H9 (cell line): ENCODE results near the gene TRABD2B. TPM values are rescaled to one million over a fixed set of nuclear protein-coding genes. Genes with fewer than 3 reads are reported as not detected.

Source experiments
- DNase-seq: peaks from one replicate; pipeline ENCODE4 v3.0.0-alpha.2; 2017
- H2AFZ ChIP-seq: one replicate; pipeline ENCODE4 v1.6.1; 2013; ENCODE audit warnings: mild to moderate bottlenecking, low read length, control low read depth, moderate library complexity
- H2AK5ac ChIP-seq: 2 replicates; pipeline ENCODE4 v1.6.1; 2013; ENCODE audit warnings: low read length, control low read depth, mixed read lengths; ENCODE audit not compliant: insufficient read length
- H2BK120ac ChIP-seq: one replicate; pipeline ENCODE4 v1.6.1; 2013; ENCODE audit warnings: low read depth, mild to moderate bottlenecking, low read length, control low read depth, inconsistent platforms; ENCODE audit not compliant: poor library complexity, severe bottlenecking
- H2BK12ac ChIP-seq: 2 replicates; pipeline ENCODE4 v1.6.1; 2013; ENCODE audit warnings: low read length, control low read depth, mixed read lengths, low read depth; ENCODE audit not compliant: insufficient read length
- H2BK15ac ChIP-seq: 2 replicates; pipeline ENCODE4 v1.6.1; 2013; ENCODE audit warnings: low read depth, low read length, control low read depth
- H2BK20ac ChIP-seq: one replicate; pipeline ENCODE4 v1.6.1; 2013; ENCODE audit warnings: low read depth, mild to moderate bottlenecking, low read length, control low read depth, inconsistent platforms; ENCODE audit not compliant: poor library complexity, severe bottlenecking
- H2BK5ac ChIP-seq: 2 replicates; pipeline ENCODE4 v1.6.1; 2013; ENCODE audit warnings: low read length, control low read depth, mixed read lengths; ENCODE audit not compliant: insufficient read length
- H3K14ac ChIP-seq: 2 replicates; pipeline ENCODE4 v1.6.1; 2013; ENCODE audit warnings: low read length, control low read depth; ENCODE audit not compliant: insufficient read depth
- H3K18ac ChIP-seq: 2 replicates; pipeline ENCODE4 v1.6.1; 2013; ENCODE audit warnings: low read depth, mild to moderate bottlenecking, mixed read lengths, low read length, control low read depth; ENCODE audit not compliant: insufficient read length
- H3K23ac ChIP-seq: 2 replicates; pipeline ENCODE4 v1.6.1; 2013; ENCODE audit warnings: low read length, control low read depth, mixed read lengths, low read depth; ENCODE audit not compliant: insufficient read length
- H3K23me2 ChIP-seq: 2 replicates; pipeline ENCODE4 v1.6.1; 2013; ENCODE audit warnings: low read depth, mild to moderate bottlenecking, mixed read lengths, low read length, control low read depth; ENCODE audit not compliant: insufficient read length, poor library complexity, severe bottlenecking
- H3K27ac ChIP-seq: 2 replicates; pipeline ENCODE4 v1.5.1; 2013; ENCODE audit warnings: low read length, control low read depth, mixed read lengths, low read depth; ENCODE audit not compliant: insufficient read length
- H3K27me3 ChIP-seq: 2 replicates; pipeline ENCODE4 v1.6.1; 2013; ENCODE audit warnings: low read length, control low read depth, inconsistent platforms; ENCODE audit not compliant: insufficient read depth
- H3K4ac ChIP-seq: 2 replicates; pipeline ENCODE4 v1.6.1; 2013; ENCODE audit warnings: low read depth, mild to moderate bottlenecking, control low read depth, inconsistent platforms, low read length, moderate library complexity
- H3K4me1 ChIP-seq: 2 replicates; pipeline ENCODE4 v1.6.1; 2013; ENCODE audit warnings: low read length, control low read depth, inconsistent platforms; ENCODE audit not compliant: insufficient read depth
- H3K4me2 ChIP-seq: 2 replicates; pipeline ENCODE4 v1.6.1; 2013; ENCODE audit warnings: low read length, control low read depth, mixed read lengths; ENCODE audit not compliant: insufficient read length, insufficient read depth
- H3K56ac ChIP-seq: 2 replicates; pipeline ENCODE4 v1.6.1; 2013; ENCODE audit warnings: low read depth, mild to moderate bottlenecking, mixed read lengths, low read length, control low read depth; ENCODE audit not compliant: insufficient read length
- H3K79me1 ChIP-seq: 2 replicates; pipeline ENCODE4 v1.6.1; 2013; ENCODE audit warnings: low read depth, mild to moderate bottlenecking, moderate library complexity, low read length, control low read depth, inconsistent platforms; ENCODE audit not compliant: insufficient read depth, poor library complexity, severe bottlenecking
- H3K79me2 ChIP-seq: 2 replicates; pipeline ENCODE4 v1.6.1; 2013; ENCODE audit warnings: low read length, control low read depth, inconsistent platforms; ENCODE audit not compliant: insufficient read depth
- H3K9ac ChIP-seq: 2 replicates; pipeline ENCODE4 v1.6.1; 2013; ENCODE audit warnings: low read length, control low read depth, mixed read lengths; ENCODE audit not compliant: insufficient read length; ENCODE audit errors: extremely low read depth
- H3K9me3 ChIP-seq: one replicate; pipeline ENCODE4 v1.6.1; 2013; ENCODE audit warnings: low read depth, low read length, inconsistent platforms; ENCODE audit not compliant: control insufficient read depth
- H3T11ph ChIP-seq: one replicate; pipeline ENCODE4 v1.6.1; 2013; ENCODE audit warnings: mild to moderate bottlenecking, low read length, control low read depth, inconsistent platforms
- H4K20me1 ChIP-seq: one replicate; pipeline ENCODE4 v1.6.1; 2013; ENCODE audit not compliant: control insufficient read depth, insufficient read length, insufficient read depth
- H4K5ac ChIP-seq: 2 replicates; pipeline ENCODE4 v1.6.1; 2013; ENCODE audit warnings: low read depth, mild to moderate bottlenecking, mixed read lengths, low read length, control low read depth; ENCODE audit not compliant: insufficient read length
- H4K8ac ChIP-seq: replicated peaks from 2 replicates; pipeline ENCODE4 v1.6.1; 2013; ENCODE audit warnings: low read length, control low read depth, mixed read lengths, low read depth; ENCODE audit not compliant: insufficient read length
- H4K91ac ChIP-seq: 2 replicates; pipeline ENCODE4 v1.6.1; 2013; ENCODE audit warnings: low read depth, mild to moderate bottlenecking, moderate library complexity, mixed read lengths, low read length, control low read depth; ENCODE audit not compliant: insufficient read length
- H3K27ac Mint-ChIP-seq, 3 experiments: 2 replicates in 2 of 3; 3 replicates in 1 of 3; pipeline ENCODE4 v1.8.0; 2020 to 2021; ENCODE audit warnings: mixed read lengths in 3 of 3, mild to moderate bottlenecking in 1 of 3, moderate library complexity in 1 of 3
- H3K27me3 Mint-ChIP-seq: 2 replicates; pipeline ENCODE4 v1.8.0; 2021; ENCODE audit warnings: low read depth, mild to moderate bottlenecking, moderate library complexity, mixed read lengths
- H3K36me3 Mint-ChIP-seq, 3 experiments: 2 replicates in 2 of 3; 3 replicates in 1 of 3; pipeline ENCODE4 v1.8.0; 2020 to 2021; ENCODE audit warnings: low read depth in 3 of 3, mixed read lengths in 3 of 3; ENCODE audit not compliant: insufficient read depth in 1 of 3
- H3K4me1 Mint-ChIP-seq, 2 experiments: 2 replicates each; pipeline ENCODE4 v1.8.0; 2020; ENCODE audit warnings: mixed read lengths in 2 of 2
- H3K4me3 Mint-ChIP-seq, 2 experiments: 2 replicates in 1 of 2; 3 replicates in 1 of 2; pipeline ENCODE4 v1.8.0; 2020 to 2021; ENCODE audit warnings: mild to moderate bottlenecking in 2 of 2, mixed read lengths in 2 of 2, moderate library complexity in 1 of 2
- H3K9me3 Mint-ChIP-seq, 2 experiments: 2 replicates in 1 of 2; 3 replicates in 1 of 2; pipeline ENCODE4 v1.8.0; 2020; ENCODE audit warnings: mild to moderate bottlenecking in 2 of 2, mixed read lengths in 2 of 2, moderate library complexity in 1 of 2
- WGBS: extraction: QIAGEN DNeasy Blood & Tissue Kit; methylation state at CpG from one replicate; pipeline ENCODE4 v1.1.7; 2013; ENCODE audit warnings: missing lambda C conversion rate, low lambda C conversion rate, mixed read lengths; ENCODE audit not compliant: insufficient read length; ENCODE audit errors: extremely low coverage; 5-methylcytosine and 5-hydroxymethylcytosine counted together
- total RNA-seq: library from RNA; stranded (reverse); gene quantifications from 2 replicates; pipeline ENCODE4 v1.2.1, GENCODE V29; 2021
- TF ChIP-seq, protein P1 (sequence below): fragments of 200-600 bp; sonication (generic); conservative IDR thresholded peaks from 3 replicates; pipeline ENCODE4 v1.8.0; 2021; ENCODE audit warnings: antibody characterized with exemption, mild to moderate bottlenecking

Gene TRABD2B
- total RNA-seq, 1 experiment from 2014 or later, result 2.3 TPM

DNA sequence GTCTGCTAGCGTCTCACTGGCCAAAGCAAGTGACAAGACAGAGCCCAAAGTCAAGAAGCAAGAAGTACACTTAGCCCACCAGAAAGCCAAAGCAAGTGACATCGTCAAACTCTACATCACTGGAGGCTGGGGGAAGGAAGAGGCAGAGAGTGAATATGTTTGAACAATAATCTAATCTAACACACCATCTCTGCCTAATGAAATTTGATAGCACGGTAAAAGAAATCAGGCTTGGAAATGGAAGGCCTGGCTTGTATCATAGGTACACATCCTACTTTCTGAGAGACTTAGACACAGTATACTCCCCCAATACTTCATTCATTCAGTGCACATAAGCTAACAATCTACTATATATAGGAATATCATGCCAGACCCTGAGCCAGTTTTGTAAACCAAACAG, 26.3 kb downstream of the TRABD2B start:
- H2BK20ac ChIP-seq, result no peak overlapping the region
- peaks cover 0 to 2% (median 0%) of the 10 kb centered on the region in 3 experiments; a peak in 2 of 7 replicates for H3K36me3 Mint-ChIP-seq
- H3K27me3 Mint-ChIP-seq, result peaks cover 1% of the 10 kb centered on the region; the same call in 1 of the 2 replicates

More for the DNA sequence above, 26.3 kb downstream of the TRABD2B start:
- no peak overlapping the region for H3K27ac ChIP-seq
- no peaks in the 10 kb centered on the region for H3K23me2 ChIP-seq
- H3K23ac ChIP-seq, result no peak overlapping the region
- H3K56ac ChIP-seq, result no peak overlapping the region
- no peak for DNase-seq
- H4K91ac ChIP-seq, result no peak overlapping the region
- H3K79me1 ChIP-seq, result no peaks in the 10 kb centered on the region
- Mint-ChIP-seq H3K4me3 (no peak overlapping the region), H3K9me3 (no peaks in the 10 kb centered on the region), H3K27ac (no peak overlapping the region), H3K4me1 (peaks cover 4 to 6% of the 10 kb centered on the region in 2 experiments)
- H2AK5ac ChIP-seq, result no peak overlapping the region
- H3K9me3 ChIP-seq, result no peaks in the 10 kb centered on the region
- no peaks in the 10 kb centered on the region for H3K27me3 ChIP-seq
- no peak overlapping the region for H4K8ac ChIP-seq
- H3K4me1 ChIP-seq, result no peaks in the 10 kb centered on the region
- no peak overlapping the region for H2BK120ac ChIP-seq
- no peak overlapping the region for H4K5ac ChIP-seq
- H3T11ph ChIP-seq, result no peak overlapping the region
- TF ChIP-seq, protein P1, sequence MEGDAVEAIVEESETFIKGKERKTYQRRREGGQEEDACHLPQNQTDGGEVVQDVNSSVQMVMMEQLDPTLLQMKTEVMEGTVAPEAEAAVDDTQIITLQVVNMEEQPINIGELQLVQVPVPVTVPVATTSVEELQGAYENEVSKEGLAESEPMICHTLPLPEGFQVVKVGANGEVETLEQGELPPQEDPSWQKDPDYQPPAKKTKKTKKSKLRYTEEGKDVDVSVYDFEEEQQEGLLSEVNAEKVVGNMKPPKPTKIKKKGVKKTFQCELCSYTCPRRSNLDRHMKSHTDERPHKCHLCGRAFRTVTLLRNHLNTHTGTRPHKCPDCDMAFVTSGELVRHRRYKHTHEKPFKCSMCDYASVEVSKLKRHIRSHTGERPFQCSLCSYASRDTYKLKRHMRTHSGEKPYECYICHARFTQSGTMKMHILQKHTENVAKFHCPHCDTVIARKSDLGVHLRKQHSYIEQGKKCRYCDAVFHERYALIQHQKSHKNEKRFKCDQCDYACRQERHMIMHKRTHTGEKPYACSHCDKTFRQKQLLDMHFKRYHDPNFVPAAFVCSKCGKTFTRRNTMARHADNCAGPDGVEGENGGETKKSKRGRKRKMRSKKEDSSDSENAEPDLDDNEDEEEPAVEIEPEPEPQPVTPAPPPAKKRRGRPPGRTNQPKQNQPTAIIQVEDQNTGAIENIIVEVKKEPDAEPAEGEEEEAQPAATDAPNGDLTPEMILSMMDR, result no peak
- no peak overlapping the region for H2AFZ ChIP-seq
- no peak overlapping the region for H2BK15ac ChIP-seq
- no peak overlapping the region for H2BK5ac ChIP-seq
- no CpG with 5 or more reads among the region's 3 CpGs for WGBS
- no peak overlapping the region for H3K14ac ChIP-seq
- H3K4ac ChIP-seq, result no peak overlapping the region
- H3K9ac ChIP-seq, result no peak overlapping the region
- peaks cover 3% of the 10 kb centered on the region for H4K20me1 ChIP-seq
- H3K4me2 ChIP-seq, result no peak overlapping the region
- H3K18ac ChIP-seq, result no peak overlapping the region
- H2BK12ac ChIP-seq, result no peak overlapping the region
- H3K79me2 ChIP-seq, result no peaks in the 10 kb centered on the region
